ENCODE data around the gene REX1BD. TPM values are rescaled to one million over a fixed set of nuclear protein-coding genes. Genes with fewer than 3 reads are reported as not detected.
A peak's percentile ranks its signal among the peaks of the same experiment; 100 is the strongest.

Gene REX1BD
- total and polyA plus RNA-seq, 2 of the 4 experiments (the other 2 are of a cell fraction): 14.2 to 44.6 TPM

GRCh38 chr19:18608102-18608804, 19.7 kb downstream of the REX1BD start:
- intact Hi-C loops (cut with micrococcal nuclease) (no loop called here), in situ Hi-C loops (cut with MboI; ENCODE audit: low sequenced_read_pairs) (no loop called here), dilution Hi-C loops (cut with HindIII; ENCODE audit: low sequenced_read_pairs, unreplicated experiment) (no loop called here)
- H3K18ac ChIP-seq (ENCODE audit: low read depth, low read length): no peak overlapping the region
- no peak overlapping the region for H2AK5ac ChIP-seq (ENCODE audit: low read depth, low read length)
- no peak overlapping the region for H3K9ac ChIP-seq (ENCODE audit: low read depth, low read length)
- no peaks in the 10 kb centered on the region for H3K79me1 ChIP-seq (ENCODE audit: low read depth in 1 of 2, low read length in 2 of 2)
- H2AK9ac ChIP-seq (replicated peaks; ENCODE audit: low read depth, low read length, poor library complexity): peak overlapping the region; percentile 35
- no peaks in the 10 kb centered on the region for H3K36me3 ChIP-seq (ENCODE audit: control insufficient read depth, insufficient read depth, low read length)
- H4K91ac ChIP-seq (ENCODE audit: insufficient read depth, low read depth, low read length): no peak overlapping the region
- no TSS peak for BruUV-seq (replicated peaks)
- POLR2A ChIA-PET (ENCODE audit: unreplicated experiment): no interaction called here
- no peak for DNase-seq
- H3K56ac ChIP-seq (ENCODE audit: extremely low read depth, insufficient read depth, low read length): no peak overlapping the region
- H3K27me3 ChIP-seq (ENCODE audit: control insufficient read depth, insufficient read depth, low read length): peaks cover 88% of the 10 kb centered on the region
- TF ChIP-seq RCOR1 (IDR thresholded peaks at IDR 0.05; ENCODE audit: insufficient replicate concordance, low read length) (no peak), RAD21 (IDR thresholded peaks at IDR 0.05; ENCODE audit: low read length) (no peak), RFX5 (IDR thresholded peaks at IDR 0.05; ENCODE audit: low read depth, low read length) (no peak), NFE2L2 (IDR thresholded peaks at IDR 0.05; ENCODE audit: low read depth, low read length) (no peak), FOS (IDR thresholded peaks at IDR 0.05; ENCODE audit: low read depth, low read length) (no peak), CTCF (conservative IDR thresholded peaks at IDR 0.05; ENCODE audit: low read depth, low read length) (no peak), USF2 (IDR thresholded peaks at IDR 0.05; ENCODE audit: low read depth, low read length) (no peak), ELK1 (IDR thresholded peaks at IDR 0.05; ENCODE audit: borderline replicate concordance, low read depth, low read length) (no peak), SMC3 (IDR thresholded peaks at IDR 0.05; ENCODE audit: low read depth, low read length) (no peak), CEBPB (IDR thresholded peaks at IDR 0.05; ENCODE audit: low read depth, low read length) (no peak), MXI1 (IDR thresholded peaks at IDR 0.05; ENCODE audit: borderline replicate concordance, low read depth, low read length) (no peak)
- CTCF ChIA-PET: no interaction called here
- no peak overlapping the region for H2BK120ac ChIP-seq (ENCODE audit: low read depth, low read length)
- H3K4me1 ChIP-seq (ENCODE audit: control insufficient read depth, insufficient read depth, low read length): peaks cover 10% of the 10 kb centered on the region; the same call in 1 of the 2 replicates
- H3K9me3 ChIP-seq (ENCODE audit: control insufficient read depth, insufficient read depth, low read length): no peaks in the 10 kb centered on the region
- H2BK5ac ChIP-seq (ENCODE audit: low read depth, low read length, poor library complexity, severe bottlenecking): no peak overlapping the region
- H3K14ac ChIP-seq (replicated peaks; ENCODE audit: low read depth, low read length): no peak overlapping the region
- peak overlapping the region; percentile 56 for H2AFZ ChIP-seq (replicated peaks; ENCODE audit: low read length, poor library complexity)
- no peak overlapping the region for H4K8ac ChIP-seq (ENCODE audit: low read depth in 2 of 2, low read length in 2 of 2)
- no peak overlapping the region for H3K23ac ChIP-seq (ENCODE audit: low read depth, low read length)
- WGBS, 2 experiments (ENCODE audit: extremely low coverage in 2 of 2, insufficient read length in 1 of 2): 38% methylated on average over 3 of the region's 5 CpGs; no CpG with 5 or more reads in 1 of the 2 experiments
- no peak overlapping the region for H4K5ac ChIP-seq (ENCODE audit: low read depth, low read length)
- no peak overlapping the region for H3K4ac ChIP-seq (ENCODE audit: low read depth, low read length)
- no peak overlapping the region for H3K27ac ChIP-seq (ENCODE audit: insufficient read depth, low read length)
- H3K9me1 ChIP-seq (ENCODE audit: insufficient read depth, low read length): no peaks in the 10 kb centered on the region
- no peak overlapping the region for H3K4me3 ChIP-seq (ENCODE audit: insufficient read depth, low read depth, low read length)
- H2BK20ac ChIP-seq (ENCODE audit: low read depth, low read length): no peak overlapping the region
- ATAC-seq (ENCODE audit: low read depth): no peak
- H2BK15ac ChIP-seq (ENCODE audit: low read depth, low read length): no peak overlapping the region
- H3K4me2 ChIP-seq (ENCODE audit: low read depth, low read length): no peak overlapping the region
- peaks cover 4% of the 10 kb centered on the region for H4K20me1 ChIP-seq (ENCODE audit: insufficient read depth, low read length)

Data from IMR-90 (cell line).